CD4-positive, alpha-beta T cell treated with Interleukin-12 subunit alpha and Interleukin-12 subunit beta, for 1 hour (primary cell): ENCODE measurements around the gene RNF223.
"Not testable (repeated sequence)": the region's sequence is repeated elsewhere in the genome, so short reads cannot be mapped to it uniquely, and the experiment has no call there.

Experiments used
- DNase-seq: peaks from one replicate; pipeline ENCODE4 v3.0.0-alpha.2; 2020

Gene RNF223

GRCh38 chr1:1106510-1107221 lies 32.6 kb upstream of the RNF223 start:
- no peak for DNase-seq

- peak; percentile 15 for DNase-seq
Measured at GRCh38 chr1:1104152-1104551, 30.0 kb upstream of the RNF223 start.

- no peak for DNase-seq
Measured at GRCh38 chr1:1101503-1101902, 27.4 kb upstream of the RNF223 start.

GRCh38 chr1:1100296-1100695 lies 26.2 kb upstream of the RNF223 start:
- DNase-seq = no peak

GRCh38 chr1:1099506-1100183 lies 25.5 kb upstream of the RNF223 start:
- no peak for DNase-seq

GRCh38 chr1:1098681-1099421 lies 24.7 kb upstream of the RNF223 start:
- peak; percentile 46 for DNase-seq

- not testable (repeated sequence) for DNase-seq
Measured at GRCh38 chr1:1096136-1096535, 22.0 kb upstream of the RNF223 start.

- no peak for DNase-seq
Measured at GRCh38 chr1:1094981-1095380, 20.9 kb upstream of the RNF223 start.

- no peak for DNase-seq
Measured at GRCh38 chr1:1093610-1093943, 19.5 kb upstream of the RNF223 start.

GRCh38 chr1:1092894-1093609 lies 18.9 kb upstream of the RNF223 start:
- DNase-seq = no peak

GRCh38 chr1:1092149-1092855 lies 18.2 kb upstream of the RNF223 start:
- DNase-seq = no peak

GRCh38 chr1:1091344-1092148 lies 17.4 kb upstream of the RNF223 start:
- DNase-seq = no peak

GRCh38 chr1:1090424-1091343 lies 16.6 kb upstream of the RNF223 start:
- DNase-seq = no peak

- DNase-seq = no peak
Measured at GRCh38 chr1:1089731-1090423, 15.8 kb upstream of the RNF223 start.

GRCh38 chr1:1088801-1089680 lies 14.9 kb upstream of the RNF223 start:
- no peak for DNase-seq

- no peak for DNase-seq
Measured at GRCh38 chr1:1088029-1088800, 14.1 kb upstream of the RNF223 start.

- no peak for DNase-seq
Measured at GRCh38 chr1:1087351-1088028, 13.4 kb upstream of the RNF223 start.

- no peak for DNase-seq
Measured at GRCh38 chr1:1086911-1087341, 12.8 kb upstream of the RNF223 start.
